ENCODE measurements around the gene PRSS35.

DNA sequence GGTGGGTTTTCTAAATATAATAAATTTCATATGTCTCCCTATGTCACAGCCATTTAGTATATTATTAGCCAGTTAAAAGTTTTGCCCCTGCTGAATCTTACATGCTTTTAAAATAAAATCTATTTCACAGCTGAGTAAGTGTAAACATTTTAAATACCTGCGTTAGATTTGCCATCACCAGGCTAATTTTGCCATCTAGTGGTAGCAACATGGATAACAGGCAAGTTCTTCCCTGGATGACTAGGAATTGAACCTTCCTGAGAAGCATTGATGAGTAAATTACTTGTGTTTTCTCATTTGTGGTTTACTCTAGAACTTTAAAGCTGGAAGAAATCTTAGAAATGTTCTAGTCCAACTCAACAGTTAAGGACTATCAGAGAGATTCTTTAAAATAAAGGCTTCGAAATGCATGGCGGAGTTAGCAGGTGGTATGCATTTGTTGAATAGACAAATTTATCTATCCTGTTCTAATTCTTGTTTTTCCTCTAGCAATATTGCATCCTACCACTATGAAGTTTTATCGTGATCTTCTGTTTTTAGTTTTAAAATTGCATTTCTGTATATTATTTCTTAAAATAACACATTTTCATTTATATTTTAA, 2.6 kb downstream of the PRSS35 start:
- TF ChIP-seq, protein P1, sequence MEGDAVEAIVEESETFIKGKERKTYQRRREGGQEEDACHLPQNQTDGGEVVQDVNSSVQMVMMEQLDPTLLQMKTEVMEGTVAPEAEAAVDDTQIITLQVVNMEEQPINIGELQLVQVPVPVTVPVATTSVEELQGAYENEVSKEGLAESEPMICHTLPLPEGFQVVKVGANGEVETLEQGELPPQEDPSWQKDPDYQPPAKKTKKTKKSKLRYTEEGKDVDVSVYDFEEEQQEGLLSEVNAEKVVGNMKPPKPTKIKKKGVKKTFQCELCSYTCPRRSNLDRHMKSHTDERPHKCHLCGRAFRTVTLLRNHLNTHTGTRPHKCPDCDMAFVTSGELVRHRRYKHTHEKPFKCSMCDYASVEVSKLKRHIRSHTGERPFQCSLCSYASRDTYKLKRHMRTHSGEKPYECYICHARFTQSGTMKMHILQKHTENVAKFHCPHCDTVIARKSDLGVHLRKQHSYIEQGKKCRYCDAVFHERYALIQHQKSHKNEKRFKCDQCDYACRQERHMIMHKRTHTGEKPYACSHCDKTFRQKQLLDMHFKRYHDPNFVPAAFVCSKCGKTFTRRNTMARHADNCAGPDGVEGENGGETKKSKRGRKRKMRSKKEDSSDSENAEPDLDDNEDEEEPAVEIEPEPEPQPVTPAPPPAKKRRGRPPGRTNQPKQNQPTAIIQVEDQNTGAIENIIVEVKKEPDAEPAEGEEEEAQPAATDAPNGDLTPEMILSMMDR (IDR thresholded peaks at IDR 0.05; ENCODE audit: low read depth, low read length) = peak; percentile 97
- no peak for TF ChIP-seq EZH2phosphoT487 (IDR thresholded peaks at IDR 0.05; ENCODE audit: low read depth)

Measured in OCI-LY3 (cell line).